RWPE2 (cell line): Measurements from ENCODE around the gene CASP3.

Source experiments
- ATAC-seq: fragments of 200-7000 bp; cut with Tn5 transposase; 3 replicates; pipeline ENCODE4 v1.9.1; 2021; ENCODE audit warnings: low read depth
- DNase-seq: peaks from one replicate; pipeline ENCODE4 v3.0.0-alpha.2; 2020; ENCODE audit warnings: low spot score
- H3K27ac ChIP-seq: fragments of 450-650 bp; 2 replicates; pipeline ENCODE4 v1.5.1; 2017; ENCODE audit warnings: mild to moderate bottlenecking; ENCODE audit not compliant: poor library complexity, severe bottlenecking
- H3K27me3 ChIP-seq: fragments of 250-450 bp; sonication (Bioruptor Pico); 2 replicates; pipeline ENCODE4 v1.5.1; 2021; ENCODE audit warnings: mild to moderate bottlenecking, moderate library complexity; ENCODE audit not compliant: insufficient read depth, poor library complexity, severe bottlenecking
- H3K36me3 ChIP-seq: fragments of 250-450 bp; sonication (Bioruptor Pico); 2 replicates; pipeline ENCODE4 v1.5.1; 2020; ENCODE audit warnings: low read depth, mild to moderate bottlenecking, moderate library complexity
- H3K4me1 ChIP-seq: fragments of 250-450 bp; sonication (Bioruptor Pico); 2 replicates; pipeline ENCODE4 v1.5.1; 2021; ENCODE audit warnings: mild to moderate bottlenecking, moderate library complexity; ENCODE audit not compliant: insufficient read depth, poor library complexity, severe bottlenecking
- H3K4me3 ChIP-seq: fragments of 250-450 bp; sonication (Bioruptor Pico); 2 replicates; pipeline ENCODE4 v1.5.1; 2021; ENCODE audit warnings: mild to moderate bottlenecking, moderate library complexity; ENCODE audit not compliant: severe bottlenecking
- H3K9me3 ChIP-seq: fragments of 250-450 bp; sonication (Bioruptor Pico); 2 replicates; pipeline ENCODE4 v1.5.1; 2021; ENCODE audit warnings: mild to moderate bottlenecking, moderate library complexity; ENCODE audit not compliant: severe bottlenecking
- TF ChIP-seq, protein P1 (sequence below): fragments of 450-650 bp; IDR thresholded peaks from one replicate; pipeline ENCODE4 v1.5.1; 2017; ENCODE audit warnings: mild to moderate bottlenecking, moderate library complexity; ENCODE audit not compliant: poor library complexity, severe bottlenecking

Gene CASP3

DNA sequence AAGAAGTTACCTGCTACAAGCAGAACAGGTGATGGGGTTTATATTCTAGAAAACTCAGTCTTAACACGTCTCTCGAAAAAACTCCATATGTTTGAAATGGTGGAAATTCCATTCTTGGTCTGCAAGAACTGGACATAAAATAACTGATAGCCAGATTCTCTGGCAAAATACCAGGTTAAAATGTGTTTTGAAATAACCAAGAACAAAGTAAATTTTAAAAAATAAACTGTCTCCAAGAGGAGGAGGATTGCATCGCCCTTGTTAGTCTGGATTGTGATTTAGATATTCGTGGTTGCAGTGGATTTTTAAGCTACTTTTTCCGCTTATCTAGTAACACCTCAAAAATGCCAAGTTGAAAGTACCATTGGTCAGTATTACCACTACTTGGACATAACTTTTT is 43.8 kb upstream of the CASP3 start:
- Histone ChIP-seq H3K27me3 (no peaks in the 10 kb centered on the region), H3K4me3 (no peak overlapping the region), H3K9me3 (no peaks in the 10 kb centered on the region), H3K27ac (no peak overlapping the region), H3K4me1 (peaks cover 26% of the 10 kb centered on the region), H3K36me3 (peaks cover 78% of the 10 kb centered on the region)
- ATAC-seq (no peak), DNase-seq (no peak)
- TF ChIP-seq, protein P1, sequence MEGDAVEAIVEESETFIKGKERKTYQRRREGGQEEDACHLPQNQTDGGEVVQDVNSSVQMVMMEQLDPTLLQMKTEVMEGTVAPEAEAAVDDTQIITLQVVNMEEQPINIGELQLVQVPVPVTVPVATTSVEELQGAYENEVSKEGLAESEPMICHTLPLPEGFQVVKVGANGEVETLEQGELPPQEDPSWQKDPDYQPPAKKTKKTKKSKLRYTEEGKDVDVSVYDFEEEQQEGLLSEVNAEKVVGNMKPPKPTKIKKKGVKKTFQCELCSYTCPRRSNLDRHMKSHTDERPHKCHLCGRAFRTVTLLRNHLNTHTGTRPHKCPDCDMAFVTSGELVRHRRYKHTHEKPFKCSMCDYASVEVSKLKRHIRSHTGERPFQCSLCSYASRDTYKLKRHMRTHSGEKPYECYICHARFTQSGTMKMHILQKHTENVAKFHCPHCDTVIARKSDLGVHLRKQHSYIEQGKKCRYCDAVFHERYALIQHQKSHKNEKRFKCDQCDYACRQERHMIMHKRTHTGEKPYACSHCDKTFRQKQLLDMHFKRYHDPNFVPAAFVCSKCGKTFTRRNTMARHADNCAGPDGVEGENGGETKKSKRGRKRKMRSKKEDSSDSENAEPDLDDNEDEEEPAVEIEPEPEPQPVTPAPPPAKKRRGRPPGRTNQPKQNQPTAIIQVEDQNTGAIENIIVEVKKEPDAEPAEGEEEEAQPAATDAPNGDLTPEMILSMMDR: no peak

- peak overlapping the region; percentile 92 for H3K27ac ChIP-seq
- H3K4me1 ChIP-seq: peaks cover 14% of the 10 kb centered on the region
- no peak for DNase-seq
- H3K9me3 ChIP-seq: no peaks in the 10 kb centered on the region
- no peaks in the 10 kb centered on the region for H3K27me3 ChIP-seq
- H3K4me3 ChIP-seq: no peak overlapping the region
- TF ChIP-seq, protein P1: no peak
- H3K36me3 ChIP-seq: peaks cover 64% of the 10 kb centered on the region
- ATAC-seq: no peak
Measured at GRCh38 chr4:184689681-184690080, 40.4 kb upstream of the CASP3 start.

DNA sequence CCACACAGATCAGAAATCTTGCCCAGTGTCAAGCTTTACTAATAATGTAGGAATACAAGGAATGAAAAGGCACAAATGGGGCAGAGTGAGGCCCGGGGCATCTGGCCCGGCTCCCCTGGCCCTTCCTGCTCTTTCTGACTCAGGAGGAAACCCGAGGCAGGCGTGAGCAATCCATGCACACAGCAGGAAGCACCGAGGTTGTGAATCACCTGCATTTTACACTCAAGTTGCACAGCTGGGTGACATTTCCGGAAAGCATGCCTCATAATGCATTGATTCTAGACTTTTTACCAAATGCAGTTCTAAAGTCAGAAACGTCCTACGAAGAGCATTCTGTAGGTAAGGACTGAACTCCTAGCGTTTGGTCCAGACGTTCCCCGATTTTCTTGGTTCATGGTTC is 39.2 kb upstream of the CASP3 start:
- ATAC-seq (peak; percentile 100), DNase-seq (peak; percentile 93)
- TF ChIP-seq, protein P1: no peak
- Histone ChIP-seq H3K36me3 (peaks cover 52% of the 10 kb centered on the region), H3K4me3 (no peak overlapping the region), H3K9me3 (no peaks in the 10 kb centered on the region), H3K27me3 (no peaks in the 10 kb centered on the region), H3K4me1 (peaks cover 14% of the 10 kb centered on the region), H3K27ac (peak overlapping the region; percentile 92)

DNA sequence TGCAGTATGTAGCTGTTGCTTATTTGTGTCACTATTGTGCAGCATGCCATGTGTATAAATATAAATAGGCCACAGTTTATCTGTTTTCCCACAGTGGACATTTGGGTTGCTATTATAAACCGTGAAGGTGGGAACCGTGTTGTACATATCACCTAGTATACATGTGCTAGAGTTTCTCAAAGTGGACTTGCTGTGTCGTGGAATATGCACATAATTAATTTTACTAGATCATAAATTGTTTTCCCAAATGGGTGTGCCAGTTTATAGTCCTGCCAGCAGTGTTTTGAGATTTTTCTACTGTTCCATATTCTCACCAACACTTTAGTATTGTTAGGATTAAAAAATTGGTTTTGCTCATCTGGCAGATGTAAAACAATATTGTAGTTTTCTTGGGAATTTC is 38.8 kb upstream of the CASP3 start:
- Histone ChIP-seq H3K27ac (peak overlapping the region; percentile 92), H3K36me3 (peaks cover 48% of the 10 kb centered on the region), H3K4me3 (no peak overlapping the region), H3K4me1 (peaks cover 14% of the 10 kb centered on the region), H3K27me3 (no peaks in the 10 kb centered on the region), H3K9me3 (no peaks in the 10 kb centered on the region)
- DNase-seq: no peak
- ATAC-seq: no peak
- TF ChIP-seq, protein P1: no peak

DNA sequence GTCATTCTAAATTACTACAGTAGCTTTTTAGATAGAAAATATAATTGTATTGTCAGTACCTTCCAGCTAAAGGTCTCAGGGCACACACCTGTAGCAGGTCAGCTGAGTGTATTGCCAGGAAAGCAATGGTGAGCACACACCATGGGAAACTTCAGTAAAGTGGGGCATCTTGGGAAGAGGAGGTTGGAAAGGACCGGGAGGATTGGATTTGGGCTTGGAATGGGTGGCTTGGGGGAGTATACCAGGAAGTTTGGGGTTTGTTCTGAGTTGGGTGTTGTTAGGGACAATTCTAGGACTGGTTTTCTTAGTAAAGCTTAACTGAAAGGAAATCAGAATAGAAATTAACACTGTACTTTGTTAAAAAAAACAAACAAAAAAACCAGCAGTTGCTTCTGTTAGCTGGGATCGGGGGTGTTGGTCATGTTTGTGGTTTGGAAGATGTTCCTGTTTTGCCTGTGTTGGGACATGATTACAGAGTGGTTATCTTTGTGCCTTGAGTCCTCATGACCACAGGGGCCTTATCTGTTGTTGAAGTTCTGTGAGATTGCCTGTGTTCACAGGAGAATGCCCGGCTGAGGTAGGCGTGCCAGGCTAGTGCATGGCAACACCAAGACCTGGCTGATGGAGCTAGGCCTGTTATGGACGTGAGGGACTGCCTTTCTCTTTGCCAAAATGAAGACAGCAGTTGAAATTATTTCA is 35.4 kb upstream of the CASP3 start:
- Histone ChIP-seq H3K4me3 (no peak overlapping the region), H3K27me3 (no peaks in the 10 kb centered on the region), H3K4me1 (peaks cover 28% of the 10 kb centered on the region), H3K9me3 (no peaks in the 10 kb centered on the region), H3K27ac (no peak overlapping the region), H3K36me3 (peaks cover 24% of the 10 kb centered on the region)
- DNase-seq (no peak), ATAC-seq (no peak)
- TF ChIP-seq, protein P1: no peak
